ENCODE results near the gene ST3GAL2.

DNA sequence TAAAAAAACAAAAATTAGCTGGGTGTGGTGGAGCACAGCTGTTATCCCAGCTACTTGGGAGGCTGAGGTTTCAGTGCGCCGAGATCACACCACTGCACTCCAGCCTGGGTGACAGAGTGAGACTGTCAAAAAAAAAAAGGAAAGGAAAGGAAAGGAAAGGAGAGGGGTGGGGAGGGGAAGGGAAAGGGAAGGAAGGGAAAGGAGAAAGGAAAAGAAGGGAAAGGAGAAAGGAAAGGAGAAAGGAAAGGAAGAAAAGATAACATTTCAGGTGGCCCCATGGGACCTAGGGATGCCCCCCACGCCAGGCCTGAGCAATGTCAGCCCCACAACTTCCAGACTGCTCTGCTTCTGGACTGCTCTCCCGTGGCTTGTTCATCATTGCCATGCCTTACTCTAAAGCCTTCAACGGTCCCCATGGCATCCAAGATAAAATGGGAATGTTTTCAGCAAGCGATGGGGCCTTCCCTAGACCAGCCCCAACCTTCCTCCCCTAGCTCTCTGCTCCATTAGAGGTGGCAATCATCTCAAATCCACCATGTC is 55.4 kb downstream of the ST3GAL2 start:
- TF ChIP-seq, protein P1, sequence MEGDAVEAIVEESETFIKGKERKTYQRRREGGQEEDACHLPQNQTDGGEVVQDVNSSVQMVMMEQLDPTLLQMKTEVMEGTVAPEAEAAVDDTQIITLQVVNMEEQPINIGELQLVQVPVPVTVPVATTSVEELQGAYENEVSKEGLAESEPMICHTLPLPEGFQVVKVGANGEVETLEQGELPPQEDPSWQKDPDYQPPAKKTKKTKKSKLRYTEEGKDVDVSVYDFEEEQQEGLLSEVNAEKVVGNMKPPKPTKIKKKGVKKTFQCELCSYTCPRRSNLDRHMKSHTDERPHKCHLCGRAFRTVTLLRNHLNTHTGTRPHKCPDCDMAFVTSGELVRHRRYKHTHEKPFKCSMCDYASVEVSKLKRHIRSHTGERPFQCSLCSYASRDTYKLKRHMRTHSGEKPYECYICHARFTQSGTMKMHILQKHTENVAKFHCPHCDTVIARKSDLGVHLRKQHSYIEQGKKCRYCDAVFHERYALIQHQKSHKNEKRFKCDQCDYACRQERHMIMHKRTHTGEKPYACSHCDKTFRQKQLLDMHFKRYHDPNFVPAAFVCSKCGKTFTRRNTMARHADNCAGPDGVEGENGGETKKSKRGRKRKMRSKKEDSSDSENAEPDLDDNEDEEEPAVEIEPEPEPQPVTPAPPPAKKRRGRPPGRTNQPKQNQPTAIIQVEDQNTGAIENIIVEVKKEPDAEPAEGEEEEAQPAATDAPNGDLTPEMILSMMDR (IDR thresholded peaks at IDR 0.05; ENCODE audit: low read depth, low read length) = no peak
- TF ChIP-seq EZH2phosphoT487 (IDR thresholded peaks at IDR 0.05; ENCODE audit: low read depth) = no peak
